ENCODE measurements around the gene ITGB1. TPM values are rescaled to one million over a fixed set of nuclear protein-coding genes. Genes with fewer than 3 reads are reported as not detected.

ITGB1 gene
- total and polyA plus RNA-seq, 9 of the 15 experiments (the other 6 are each of a cell fraction or from before 2014, with no cell fraction given) = 40.2 to 194 (median 155) TPM

GRCh38 chr10:32959006-32959920, 1.2 kb upstream of the ITGB1 start:
- POLR2A ChIA-PET = interaction anchor here (0.6 to 1.5 kb wide), 6 partner anchors 12 to 514 kb away, joined by 3 to 23 read pairs (median 3); partner anchors contain the start of gene CCDC7
- no peak for TF ChIP-seq ESRRB (CRISPR knock-in tag; IDR thresholded peaks at IDR 0.05; ENCODE audit: borderline replicate concordance)
- TF ChIP-seq NBN (IDR thresholded peaks at IDR 0.05; ENCODE audit: low read depth) = 0 out of 2 replicates have a peak, but pooled peaks have one; percentile 9
- TF ChIP-seq PKNOX1 (IDR thresholded peaks at IDR 0.05) = 0 out of 2 replicates have a peak, but pooled peaks have one; percentile 24
- Histone ChIP-seq H3K4me1 (replicated peaks in 1 of 2; ENCODE audit: control insufficient read depth in 2 of 2, insufficient read depth in 2 of 2, low read length in 2 of 2) (peaks cover 10 to 42% of the 10 kb centered on the region in 2 experiments), H3K9ac (ENCODE audit: insufficient read depth in 1 of 2, low read depth in 2 of 2, low read length in 2 of 2) (peak overlapping the region; percentile 95 to 96), H3K36me3 (ENCODE audit: control insufficient read depth, insufficient read depth, low read length) (peaks cover 2% of the 10 kb centered on the region; the same call in 2 of the 3 replicates), H2AFZ (ENCODE audit: low read depth, low read length) (peak overlapping the region; percentile 82), H3K79me2 (ENCODE audit: control insufficient read depth, insufficient read depth, low read length) (peaks cover 60% of the 10 kb centered on the region), H3K9me3 (replicated peaks; ENCODE audit: control insufficient read depth, insufficient read depth, low read depth, low read length) (no peaks in the 10 kb centered on the region), H3K4me2 (ENCODE audit: insufficient read depth, low read length) (peak overlapping the region; percentile 95), H3K4me3 (peak overlapping the region; percentile 81), H3K9me1 (ENCODE audit: control insufficient read depth, insufficient read depth, low read length) (no peaks in the 10 kb centered on the region), H3K27ac (ENCODE audit: extremely low read depth, low read depth, low read length) (peak overlapping the region; percentile 97), H4K20me1 (replicated peaks; ENCODE audit: control insufficient read depth, insufficient read depth, low read length) (peaks cover 10% of the 10 kb centered on the region), H3K27me3 (ENCODE audit: control insufficient read depth in 2 of 2, insufficient read depth in 2 of 2, low read length in 2 of 2) (no peaks in the 10 kb centered on the region)
- DNase-seq (ENCODE audit: extremely low read depth in 1 of 4, low spot score in 3 of 4) (no peak), ATAC-seq (no peak), FAIRE-seq (peak; percentile 6)
- in situ Hi-C loops (cut with MboI) (no loop called here), intact Hi-C loops (cut with micrococcal nuclease) (loop anchor here (2.0 to 10.0 kb wide), 3 partner anchors 14 to 584 kb away; no protein-coding TSS in a partner anchor)
- CTCF ChIA-PET (ENCODE audit: low intra/inter-chr PET ratio) = no interaction called here
- BruUV-seq (replicated peaks) = TSS peak; percentile 78
- WGBS (ENCODE audit: insufficient coverage, low coverage, missing lambda C conversion rate) = under 1% methylated on average over 10 of the region's 10 CpGs
